ENCODE data around the gene NUP42. TPM values are rescaled to one million over a fixed set of nuclear protein-coding genes. Genes with fewer than 3 reads are reported as not detected.

The NUP42 gene
- total and polyA plus RNA-seq, 9 of the 15 experiments (the other 6 are each of a cell fraction or from before 2014, with no cell fraction given): 41.8 to 86.4 (median 71.2) TPM

GRCh38 chr7:23167691-23168090 lies 14.2 kb upstream of the NUP42 start:
- WGBS (ENCODE audit: insufficient coverage, low coverage, missing lambda C conversion rate): 71% methylated on average over 5 of the region's 5 CpGs
- DNase-seq (ENCODE audit: extremely low read depth in 1 of 4, low spot score in 3 of 4): no peak
- Histone ChIP-seq H2AFZ (ENCODE audit: low read depth, low read length) (no peak overlapping the region), H3K27ac (ENCODE audit: extremely low read depth, low read depth, low read length) (no peak overlapping the region), H3K9ac (ENCODE audit: insufficient read depth in 1 of 2, low read depth in 2 of 2, low read length in 2 of 2) (no peak overlapping the region), H3K36me3 (ENCODE audit: control insufficient read depth, insufficient read depth, low read length) (no peaks in the 10 kb centered on the region), H3K4me3 (no peak overlapping the region), H3K4me1 (replicated peaks in 1 of 2; ENCODE audit: control insufficient read depth in 2 of 2, insufficient read depth in 2 of 2, low read length in 2 of 2) (no peaks in the 10 kb centered on the region; a peak in 1 of 5 replicates), H3K9me1 (ENCODE audit: control insufficient read depth, insufficient read depth, low read length) (no peaks in the 10 kb centered on the region), H3K4me2 (ENCODE audit: insufficient read depth, low read length) (no peak overlapping the region), H3K27me3 (ENCODE audit: control insufficient read depth in 2 of 2, insufficient read depth in 2 of 2, low read length in 2 of 2) (no peaks in the 10 kb centered on the region), H3K79me2 (ENCODE audit: control insufficient read depth, insufficient read depth, low read length) (no peaks in the 10 kb centered on the region), H3K9me3 (replicated peaks; ENCODE audit: control insufficient read depth, insufficient read depth, low read depth, low read length) (no peaks in the 10 kb centered on the region), H4K20me1 (replicated peaks; ENCODE audit: control insufficient read depth, insufficient read depth, low read length) (no peaks in the 10 kb centered on the region)
- in situ Hi-C loops (cut with MboI): no loop called here
- CTCF ChIA-PET (ENCODE audit: low intra/inter-chr PET ratio): no interaction called here
- POLR2A ChIA-PET: no interaction called here
- intact Hi-C loops (cut with micrococcal nuclease): no loop called here
- FAIRE-seq: no peak
- no TSS peak for BruUV-seq (replicated peaks)
- TF ChIP-seq FOXK2 (conservative IDR thresholded peaks at IDR 0.05 in 1 of 2, IDR thresholded peaks at IDR 0.05 in 1 of 2; ENCODE audit: low read depth in 2 of 2): no peak
- no peak for TF ChIP-seq CREB3 (tag; conservative IDR thresholded peaks at IDR 0.05; ENCODE audit: low read depth)
- no peak for TF ChIP-seq BCOR (IDR thresholded peaks at IDR 0.05)
- no peak for TF ChIP-seq CCNT2 (IDR thresholded peaks at IDR 0.05; ENCODE audit: borderline replicate concordance, extremely low read depth, insufficient read length, low read depth, low read length)
- TF ChIP-seq MTA3 (IDR thresholded peaks at IDR 0.05; ENCODE audit: borderline replicate concordance): no peak
- TF ChIP-seq STAG1 (CRISPR knock-in tag; IDR thresholded peaks at IDR 0.05; ENCODE audit: borderline replicate concordance): no peak
- TF ChIP-seq ELK3 (CRISPR knock-in tag; IDR thresholded peaks at IDR 0.05): no peak
- no peak for TF ChIP-seq HNRNPL (IDR thresholded peaks at IDR 0.05; ENCODE audit: low read depth, low read length)
- TF ChIP-seq MCM5 (IDR thresholded peaks at IDR 0.05; ENCODE audit: low read depth): no peak
- no peak for TF ChIP-seq ZNF609 (CRISPR knock-in tag; IDR thresholded peaks at IDR 0.05; ENCODE audit: borderline replicate concordance)
- TF ChIP-seq ZKSCAN3 (CRISPR knock-in tag; IDR thresholded peaks at IDR 0.05): no peak
- no peak for TF ChIP-seq EZH2 (IDR thresholded peaks at IDR 0.05; ENCODE audit: borderline replicate concordance, low read depth, low read length)
- TF ChIP-seq TAF9B (IDR thresholded peaks at IDR 0.05; ENCODE audit: partially characterized antibody): no peak
- TF ChIP-seq ZBTB43 (CRISPR knock-in tag; IDR thresholded peaks at IDR 0.05): no peak
- TF ChIP-seq PYGO2 (tag; IDR thresholded peaks at IDR 0.05): no peak
- no peak for TF ChIP-seq U2AF1 (optimal IDR thresholded peaks at IDR 0.05; ENCODE audit: low read depth, low read length)
- ATAC-seq: no peak
